ENCODE measurements around the gene PCNX2.

The PCNX2 gene

GRCh38 chr1:232988572-232989040 is 306.9 kb downstream of the PCNX2 start:
- Histone ChIP-seq H3K4me1 (ENCODE audit: control insufficient read depth in 1 of 2, insufficient read depth in 2 of 2, low read length in 2 of 2) (peaks cover 9 to 13% of the 10 kb centered on the region in 2 donors), H3K9ac (ENCODE audit: low read depth in 1 of 2, low read length in 2 of 2) (no peak overlapping the region), H3K27me3 (ENCODE audit: control insufficient read depth in 1 of 2, insufficient read depth in 2 of 2, low read length in 2 of 2) (no peaks in the 10 kb centered on the region), H3K36me3 (ENCODE audit: control insufficient read depth in 1 of 2, insufficient read depth in 2 of 2, low read length in 2 of 2) (no peaks in the 10 kb centered on the region), H3K4me3 (ENCODE audit: low read depth in 1 of 2, low read length in 2 of 2) (no peak overlapping the region), H3K9me3 (ENCODE audit: control insufficient read depth in 1 of 2, low read length in 2 of 2) (peaks cover under 1 to 3% of the 10 kb centered on the region in 2 donors), H3K27ac (ENCODE audit: low read depth, low read length) (no peak overlapping the region)

DNA sequence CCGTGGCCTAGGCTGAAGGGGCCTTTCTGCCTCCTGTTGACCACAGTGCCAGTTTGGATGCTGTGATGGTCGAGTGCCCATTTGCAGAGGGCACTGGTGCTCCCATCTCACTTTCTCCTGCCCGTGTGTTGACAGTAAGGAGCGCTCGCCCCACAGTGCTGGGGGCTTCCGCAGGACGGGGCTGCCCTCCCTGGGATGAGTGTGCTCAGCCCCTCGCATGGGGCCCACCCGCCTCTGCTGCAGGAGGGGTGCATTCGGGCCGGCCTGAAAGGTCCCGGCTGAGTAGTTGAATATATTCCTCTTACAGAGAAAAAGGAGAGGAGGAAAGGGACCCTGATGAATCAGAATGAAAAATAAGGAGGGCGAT is 307.8 kb downstream of the PCNX2 start:
- Histone ChIP-seq H3K4me3 (ENCODE audit: low read depth in 1 of 2, low read length in 2 of 2) (no peak overlapping the region), H3K27me3 (ENCODE audit: control insufficient read depth in 1 of 2, insufficient read depth in 2 of 2, low read length in 2 of 2) (no peaks in the 10 kb centered on the region), H3K9ac (ENCODE audit: low read depth in 1 of 2, low read length in 2 of 2) (no peak overlapping the region), H3K36me3 (ENCODE audit: control insufficient read depth in 1 of 2, insufficient read depth in 2 of 2, low read length in 2 of 2) (no peaks in the 10 kb centered on the region), H3K4me1 (ENCODE audit: control insufficient read depth in 1 of 2, insufficient read depth in 2 of 2, low read length in 2 of 2) (peaks cover 9 to 13% of the 10 kb centered on the region in 2 donors), H3K27ac (ENCODE audit: low read depth, low read length) (no peak overlapping the region), H3K9me3 (ENCODE audit: control insufficient read depth in 1 of 2, low read length in 2 of 2) (no peaks in the 10 kb centered on the region)

- no peak overlapping the region for H3K27ac ChIP-seq (ENCODE audit: low read depth, low read length)
- H3K4me3 ChIP-seq (ENCODE audit: low read depth in 1 of 2, low read length in 2 of 2), result no peak overlapping the region
- H3K36me3 ChIP-seq (ENCODE audit: control insufficient read depth in 1 of 2, insufficient read depth in 2 of 2, low read length in 2 of 2), result no peaks in the 10 kb centered on the region
- no peaks in the 10 kb centered on the region for H3K9me3 ChIP-seq (ENCODE audit: control insufficient read depth in 1 of 2, low read length in 2 of 2)
- no peaks in the 10 kb centered on the region for H3K27me3 ChIP-seq (ENCODE audit: control insufficient read depth in 1 of 2, insufficient read depth in 2 of 2, low read length in 2 of 2)
- H3K4me1 ChIP-seq (ENCODE audit: control insufficient read depth in 1 of 2, insufficient read depth in 2 of 2, low read length in 2 of 2), result peaks cover 9 to 13% of the 10 kb centered on the region in 2 donors
- H3K9ac ChIP-seq (ENCODE audit: low read depth in 1 of 2, low read length in 2 of 2), result no peak overlapping the region
Observed at GRCh38 chr1:232987046-232987773, 308.3 kb downstream of the PCNX2 start.

- Histone ChIP-seq H3K27ac (ENCODE audit: low read depth, low read length) (no peak overlapping the region), H3K9me3 (ENCODE audit: control insufficient read depth in 1 of 2, low read length in 2 of 2) (no peaks in the 10 kb centered on the region), H3K4me3 (ENCODE audit: low read depth in 1 of 2, low read length in 2 of 2) (no peak overlapping the region), H3K36me3 (ENCODE audit: control insufficient read depth in 1 of 2, insufficient read depth in 2 of 2, low read length in 2 of 2) (no peaks in the 10 kb centered on the region), H3K27me3 (ENCODE audit: control insufficient read depth in 1 of 2, insufficient read depth in 2 of 2, low read length in 2 of 2) (no peaks in the 10 kb centered on the region), H3K4me1 (ENCODE audit: control insufficient read depth in 1 of 2, insufficient read depth in 2 of 2, low read length in 2 of 2) (peaks cover 9 to 13% of the 10 kb centered on the region in 2 donors), H3K9ac (ENCODE audit: low read depth in 1 of 2, low read length in 2 of 2) (no peak overlapping the region)
Observed at GRCh38 chr1:232986527-232986922, 309.0 kb downstream of the PCNX2 start.

DNA sequence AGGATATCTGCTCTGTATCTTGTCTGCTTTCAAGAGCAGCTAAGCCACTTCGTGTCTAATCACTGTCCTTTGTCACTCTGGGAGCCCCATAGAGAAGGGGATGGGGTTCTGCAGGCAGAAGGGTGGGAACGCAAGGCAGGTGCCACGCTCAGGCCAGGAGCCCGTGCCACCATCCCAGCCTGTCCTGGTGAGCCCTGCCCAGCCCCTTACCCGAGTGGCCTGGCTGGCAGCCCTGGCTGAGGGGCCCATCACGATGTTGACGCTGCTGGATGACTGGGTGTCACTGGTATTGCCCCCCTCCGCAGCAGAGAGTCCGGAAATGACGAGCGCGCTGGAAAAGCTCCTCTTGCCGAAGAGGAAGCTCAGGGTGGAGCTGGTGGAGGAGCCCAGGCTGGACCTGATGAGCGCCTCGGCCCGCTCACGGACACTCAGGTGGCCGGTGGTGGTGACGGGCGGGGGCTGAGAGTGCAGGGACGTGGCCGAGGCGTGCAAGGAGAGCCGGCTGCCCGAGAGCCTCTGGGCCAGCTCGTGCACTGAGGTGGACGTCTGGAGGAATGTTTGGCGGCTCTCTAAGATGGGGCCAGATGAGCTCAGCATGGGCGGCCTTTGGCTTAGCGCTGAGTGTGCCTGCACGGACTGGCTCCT is 309.5 kb downstream of the PCNX2 start:
- no peak overlapping the region for H3K27ac ChIP-seq (ENCODE audit: low read depth, low read length)
- peaks cover 9 to 13% of the 10 kb centered on the region in 2 donors for H3K4me1 ChIP-seq (ENCODE audit: control insufficient read depth in 1 of 2, insufficient read depth in 2 of 2, low read length in 2 of 2)
- no peak overlapping the region for H3K4me3 ChIP-seq (ENCODE audit: low read depth in 1 of 2, low read length in 2 of 2)
- no peaks in the 10 kb centered on the region for H3K27me3 ChIP-seq (ENCODE audit: control insufficient read depth in 1 of 2, insufficient read depth in 2 of 2, low read length in 2 of 2)
- H3K36me3 ChIP-seq (ENCODE audit: control insufficient read depth in 1 of 2, insufficient read depth in 2 of 2, low read length in 2 of 2), result no peaks in the 10 kb centered on the region
- H3K9ac ChIP-seq (ENCODE audit: low read depth in 1 of 2, low read length in 2 of 2), result no peak overlapping the region
- H3K9me3 ChIP-seq (ENCODE audit: control insufficient read depth in 1 of 2, low read length in 2 of 2), result no peaks in the 10 kb centered on the region

GRCh38 chr1:232984577-232985425 is 310.7 kb downstream of the PCNX2 start:
- Histone ChIP-seq H3K4me3 (ENCODE audit: low read depth in 1 of 2, low read length in 2 of 2) (no peak overlapping the region), H3K36me3 (ENCODE audit: control insufficient read depth in 1 of 2, insufficient read depth in 2 of 2, low read length in 2 of 2) (no peaks in the 10 kb centered on the region), H3K9ac (ENCODE audit: low read depth in 1 of 2, low read length in 2 of 2) (no peak overlapping the region), H3K27me3 (ENCODE audit: control insufficient read depth in 1 of 2, insufficient read depth in 2 of 2, low read length in 2 of 2) (no peaks in the 10 kb centered on the region), H3K9me3 (ENCODE audit: control insufficient read depth in 1 of 2, low read length in 2 of 2) (no peaks in the 10 kb centered on the region), H3K27ac (ENCODE audit: low read depth, low read length) (no peak overlapping the region), H3K4me1 (ENCODE audit: control insufficient read depth in 1 of 2, insufficient read depth in 2 of 2, low read length in 2 of 2) (peaks cover 9 to 13% of the 10 kb centered on the region in 2 donors)

DNA sequence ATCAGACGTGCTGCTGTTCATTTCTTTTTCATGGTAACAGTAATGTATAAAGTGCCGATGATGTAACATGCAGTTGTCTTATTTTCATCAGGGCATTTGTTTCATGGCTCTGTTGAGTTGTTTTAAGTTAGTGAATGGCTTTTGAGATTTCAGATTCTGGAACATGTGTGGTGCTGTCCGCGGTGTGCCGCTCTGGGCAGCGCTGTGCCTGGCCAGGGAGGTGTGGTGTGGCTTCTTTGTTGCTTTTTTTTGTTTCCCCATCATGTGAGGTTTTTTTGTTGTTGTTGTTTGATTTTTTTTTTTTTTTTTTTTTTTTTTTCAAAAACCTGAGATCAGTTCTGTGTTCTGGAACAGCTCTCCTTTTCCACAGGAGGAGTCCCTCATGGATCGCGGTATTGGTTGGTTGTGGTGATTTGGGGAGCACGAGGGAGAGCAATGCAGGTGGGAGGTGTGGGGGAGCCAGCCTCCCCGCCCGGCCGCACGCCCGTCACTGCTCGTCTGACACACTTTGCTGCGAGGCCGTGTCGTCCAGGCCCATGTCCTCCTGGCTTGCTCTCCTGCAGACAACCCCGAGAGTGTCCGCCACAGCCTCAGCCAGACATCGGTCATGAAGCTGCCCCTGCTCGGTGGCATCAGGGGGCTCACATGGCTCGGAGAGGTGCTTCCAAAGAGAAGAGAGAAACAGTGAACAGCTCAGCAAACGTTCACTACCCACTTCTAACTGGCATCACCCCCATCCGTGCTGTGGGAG is 311.5 kb downstream of the PCNX2 start:
- no peak overlapping the region for H3K4me3 ChIP-seq (ENCODE audit: low read depth in 1 of 2, low read length in 2 of 2)
- H3K4me1 ChIP-seq (ENCODE audit: control insufficient read depth in 1 of 2, insufficient read depth in 2 of 2, low read length in 2 of 2), result peaks cover 9 to 13% of the 10 kb centered on the region in 2 donors
- no peak overlapping the region for H3K9ac ChIP-seq (ENCODE audit: low read depth in 1 of 2, low read length in 2 of 2)
- no peaks in the 10 kb centered on the region for H3K27me3 ChIP-seq (ENCODE audit: control insufficient read depth in 1 of 2, insufficient read depth in 2 of 2, low read length in 2 of 2)
- peaks cover 3 to 4% of the 10 kb centered on the region in 2 donors for H3K36me3 ChIP-seq (ENCODE audit: control insufficient read depth in 1 of 2, insufficient read depth in 2 of 2, low read length in 2 of 2)
- H3K9me3 ChIP-seq (ENCODE audit: control insufficient read depth in 1 of 2, low read length in 2 of 2), result no peaks in the 10 kb centered on the region
- H3K27ac ChIP-seq (ENCODE audit: low read depth, low read length), result no peak overlapping the region

GRCh38 chr1:232983375-232983774 is 312.1 kb downstream of the PCNX2 start:
- no peaks in the 10 kb centered on the region for H3K9me3 ChIP-seq (ENCODE audit: control insufficient read depth in 1 of 2, low read length in 2 of 2)
- H3K4me3 ChIP-seq (ENCODE audit: low read depth in 1 of 2, low read length in 2 of 2), result no peak overlapping the region
- no peak overlapping the region for H3K27ac ChIP-seq (ENCODE audit: low read depth, low read length)
- peaks cover 9 to 13% of the 10 kb centered on the region in 2 donors for H3K4me1 ChIP-seq (ENCODE audit: control insufficient read depth in 1 of 2, insufficient read depth in 2 of 2, low read length in 2 of 2)
- H3K27me3 ChIP-seq (ENCODE audit: control insufficient read depth in 1 of 2, insufficient read depth in 2 of 2, low read length in 2 of 2), result no peaks in the 10 kb centered on the region
- H3K36me3 ChIP-seq (ENCODE audit: control insufficient read depth in 1 of 2, insufficient read depth in 2 of 2, low read length in 2 of 2), result peaks cover 3 to 4% of the 10 kb centered on the region in 2 donors
- no peak overlapping the region for H3K9ac ChIP-seq (ENCODE audit: low read depth in 1 of 2, low read length in 2 of 2)

GRCh38 chr1:232982238-232982944 is 313.1 kb downstream of the PCNX2 start:
- Histone ChIP-seq H3K36me3 (ENCODE audit: control insufficient read depth in 1 of 2, insufficient read depth in 2 of 2, low read length in 2 of 2) (peaks cover 5 to 10% of the 10 kb centered on the region in 2 donors), H3K4me1 (ENCODE audit: control insufficient read depth in 1 of 2, insufficient read depth in 2 of 2, low read length in 2 of 2) (peaks cover 9 to 13% of the 10 kb centered on the region in 2 donors), H3K4me3 (ENCODE audit: low read depth in 1 of 2, low read length in 2 of 2) (no peak overlapping the region), H3K27me3 (ENCODE audit: control insufficient read depth in 1 of 2, insufficient read depth in 2 of 2, low read length in 2 of 2) (no peaks in the 10 kb centered on the region), H3K9me3 (ENCODE audit: control insufficient read depth in 1 of 2, low read length in 2 of 2) (no peaks in the 10 kb centered on the region), H3K27ac (ENCODE audit: low read depth, low read length) (no peak overlapping the region), H3K9ac (ENCODE audit: low read depth in 1 of 2, low read length in 2 of 2) (no peak overlapping the region)
